Cardiac septum (tissue), 1 donor: ENCODE results near the gene SNX4. TPM values are rescaled to one million over a fixed set of nuclear protein-coding genes. Genes with fewer than 3 reads are reported as not detected.
A peak's percentile ranks its signal among the peaks of the same experiment; 100 is the strongest.
"Not testable (repeated sequence)": the region's sequence is repeated elsewhere in the genome, so short reads cannot be mapped to it uniquely, and the experiment has no call there.

ENCODE experiments used
- DNase-seq: peaks from one replicate; pipeline ENCODE4 v3.0.0-alpha.2; 2020; ENCODE audit warnings: low spot score
- intact Hi-C: fragments of 100-400 bp; cut with DNase I; formaldehyde crosslinking; loops from one replicate; pipeline ENCODE4 v1.14.0; 2022
- long read RNA-seq: library from polyadenylated mRNA; unstranded; transcript quantifications from one replicate; pipeline ENCODE4 v2.0.0, GENCODE V29; 2021
- total RNA-seq: library from RNA; stranded (reverse); fragmentation: NEBNext Ultra II Directional; extraction: Animal tissue kit (Norgen Biotek cat#: 25700); gene quantifications from one replicate; pipeline ENCODE4 v1.2.1, GENCODE V29; 2021
- donor health status: DM: no; HTN: no; CAD: no.

SNX4 gene
- 20.6 TPM for total RNA-seq
- long read RNA-seq, transcript SNX4-201 (14 exons, 2,513 nt): major isoform, 35 of 45 reads
- long read RNA-seq, partial matches to known transcripts: 2 of 45 reads
- long read RNA-seq, other reads (novel, unspliced or antisense): 8 of 45 reads

DNA sequence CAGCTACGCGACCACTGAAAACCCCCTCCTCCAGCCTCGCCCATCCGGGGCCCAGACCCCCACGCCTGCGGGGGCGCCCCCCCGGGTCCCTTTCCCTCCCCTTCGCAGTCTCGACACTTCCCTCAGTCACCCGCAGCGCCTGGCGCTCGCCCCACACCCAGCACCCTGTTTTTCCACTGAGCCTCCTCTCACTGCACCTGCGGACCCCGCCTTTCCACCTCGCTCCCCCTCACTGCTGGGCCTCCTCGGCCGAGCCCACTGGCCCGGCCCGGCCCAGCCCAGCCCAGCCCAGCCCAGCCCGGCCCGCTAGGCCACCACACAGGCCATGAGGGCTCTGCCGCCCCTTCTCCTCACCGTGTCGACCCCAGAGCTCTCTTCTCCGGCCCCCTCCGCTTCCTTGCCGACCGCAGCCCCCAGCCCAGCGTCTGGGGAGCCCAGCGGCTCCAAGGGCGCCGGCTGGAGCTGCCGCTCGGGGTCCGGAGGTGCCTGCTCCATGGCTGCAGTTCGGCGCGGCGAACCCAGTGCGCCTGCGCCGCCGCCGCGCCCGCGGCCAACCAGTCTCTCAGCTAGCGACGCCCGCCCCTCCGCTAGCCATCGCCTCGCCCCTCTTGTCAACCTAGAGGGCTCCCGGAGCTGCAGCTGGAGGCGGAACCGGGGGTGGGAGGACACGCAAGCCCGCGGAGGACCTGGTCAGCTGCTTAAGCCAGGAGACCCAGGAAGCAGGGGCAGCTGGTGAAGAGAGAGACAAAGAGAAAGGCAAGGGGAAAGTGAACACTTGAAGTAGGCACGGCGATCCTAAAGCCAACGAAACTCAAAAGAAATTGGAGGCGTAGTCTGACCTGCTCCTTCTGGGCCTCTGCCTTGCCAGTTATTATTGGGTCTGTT, at the start of gene SNX4:
SNX4 (minus strand) TSS at position 525 of the 885 bp plus-strand sequence; CDS start at position 495, 30 bp downstream.
- peak; percentile 96 for DNase-seq
- intact Hi-C loops: no loop called here

DNA sequence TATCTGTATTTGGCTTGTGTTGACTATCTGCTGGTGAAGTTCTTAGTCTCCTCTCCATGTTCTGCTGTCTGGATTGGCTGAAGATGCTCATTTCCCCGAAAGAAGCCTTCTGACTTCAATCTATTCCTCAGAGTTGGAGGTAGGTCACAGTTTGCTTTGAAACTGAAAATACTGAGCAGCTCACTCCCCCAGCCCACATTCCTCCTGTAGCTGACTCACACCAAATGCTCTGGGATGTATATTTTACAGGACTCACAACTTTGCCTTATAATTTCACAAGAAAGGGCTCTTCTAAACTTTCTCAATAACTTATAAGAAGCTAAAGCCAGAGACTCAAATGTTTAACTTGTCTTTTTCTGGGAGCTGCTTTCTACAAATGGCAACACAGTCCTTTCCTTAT, 36.3 kb upstream of the SNX4 start:
- no peak for DNase-seq
- intact Hi-C loops: no loop called here

DNA sequence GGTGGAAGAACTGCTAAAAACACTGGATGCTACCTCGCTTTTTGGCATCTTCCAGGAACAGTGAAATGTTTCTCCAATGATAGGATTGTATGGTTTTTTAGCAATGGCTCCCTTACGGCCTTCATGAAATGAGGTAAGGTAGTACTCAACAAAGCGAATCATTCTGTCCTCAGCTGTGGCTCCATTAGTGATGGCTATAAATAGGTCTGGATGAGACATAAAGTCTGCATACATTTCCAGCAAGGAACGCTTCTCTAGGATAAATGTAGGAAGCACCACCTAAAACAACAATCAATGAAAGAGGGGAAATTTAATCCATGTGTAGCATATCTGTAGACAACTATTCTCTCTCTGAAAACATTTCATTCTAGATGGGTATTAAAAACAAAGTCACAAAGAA, 32.4 kb upstream of the SNX4 start:
- intact Hi-C loops: no loop called here
- DNase-seq: no peak

DNA sequence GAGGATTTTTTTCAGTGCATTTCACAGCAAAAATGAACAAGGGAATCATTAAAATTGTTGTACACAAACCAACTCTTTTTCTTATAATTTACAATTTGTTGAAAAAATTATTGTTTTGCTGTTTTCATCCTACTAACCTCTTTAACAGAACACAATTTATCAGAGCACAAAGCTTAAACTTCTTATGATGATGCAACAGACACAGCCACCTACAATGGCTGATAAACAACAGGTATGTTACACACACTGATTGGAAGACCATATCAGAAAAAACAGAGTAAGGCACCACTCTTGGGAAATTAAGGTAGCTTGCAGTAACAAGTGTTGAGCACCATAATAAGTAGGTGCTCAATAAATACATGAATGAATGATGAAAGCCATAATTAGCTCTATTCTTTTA, 8.9 kb upstream of the SNX4 start:
- DNase-seq: no peak
- intact Hi-C loops: no loop called here

DNA sequence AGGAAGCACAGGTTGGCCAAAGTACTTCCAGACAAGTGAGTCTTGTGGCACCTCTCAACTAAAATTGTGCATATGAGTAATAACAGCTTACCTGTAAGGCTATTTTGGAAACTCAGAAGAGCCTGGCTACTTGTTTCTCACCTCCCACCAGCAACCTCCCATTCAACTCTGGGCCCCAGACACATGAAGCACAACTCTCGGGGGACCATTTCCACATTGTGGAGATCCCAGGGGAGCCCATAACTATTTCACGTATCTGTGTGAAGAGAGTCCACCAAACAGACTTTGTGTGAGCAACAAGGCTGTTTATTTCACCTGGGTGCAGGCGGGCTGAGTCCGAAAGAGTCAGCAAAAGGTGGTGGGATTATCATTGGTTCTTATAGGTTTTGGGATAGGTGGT, 5.2 kb upstream of the SNX4 start:
- DNase-seq: no peak
- intact Hi-C loops: no loop called here

DNA sequence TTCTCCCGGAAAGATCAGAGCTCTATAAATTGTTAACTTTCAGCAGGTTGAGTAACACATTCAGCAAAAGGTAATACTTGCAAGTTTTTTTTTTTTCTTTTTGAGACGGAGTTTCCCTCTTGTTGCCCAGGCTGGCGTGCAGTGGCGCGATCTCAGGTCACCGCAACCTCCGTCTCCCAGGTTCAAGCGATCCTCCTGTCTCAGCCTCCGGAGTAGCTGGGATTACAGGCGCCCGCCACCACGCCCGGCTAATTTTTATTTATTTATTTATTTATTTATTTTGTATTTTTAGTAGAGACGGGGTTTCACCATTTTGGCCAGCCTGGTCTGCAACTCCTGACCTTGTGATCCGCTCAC, 539 bp upstream of the SNX4 start:
- DNase-seq, intact Hi-C loops: not testable (repeated sequence)

DNA sequence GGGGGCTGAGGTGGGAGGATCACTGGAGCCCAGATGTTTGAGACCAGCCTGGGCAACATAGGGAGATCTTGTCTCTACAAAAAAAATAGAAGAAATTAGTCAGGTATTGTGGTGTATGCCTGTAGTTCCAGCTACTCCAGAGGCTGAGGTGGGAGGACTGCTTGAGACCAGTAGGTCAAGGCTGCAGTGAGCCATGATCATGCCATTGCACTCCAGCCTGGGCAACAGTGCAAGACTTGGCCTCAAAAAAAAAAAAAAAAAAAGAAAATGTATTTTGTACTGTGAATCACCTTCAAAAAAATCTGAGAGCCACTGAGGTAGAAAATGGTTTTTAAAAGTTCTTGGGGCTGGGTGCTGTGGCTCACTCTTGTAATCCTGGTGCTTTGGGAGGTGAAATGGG, 4.6 kb downstream of the SNX4 start:
- no peak for DNase-seq
- intact Hi-C loops: no loop called here

DNA sequence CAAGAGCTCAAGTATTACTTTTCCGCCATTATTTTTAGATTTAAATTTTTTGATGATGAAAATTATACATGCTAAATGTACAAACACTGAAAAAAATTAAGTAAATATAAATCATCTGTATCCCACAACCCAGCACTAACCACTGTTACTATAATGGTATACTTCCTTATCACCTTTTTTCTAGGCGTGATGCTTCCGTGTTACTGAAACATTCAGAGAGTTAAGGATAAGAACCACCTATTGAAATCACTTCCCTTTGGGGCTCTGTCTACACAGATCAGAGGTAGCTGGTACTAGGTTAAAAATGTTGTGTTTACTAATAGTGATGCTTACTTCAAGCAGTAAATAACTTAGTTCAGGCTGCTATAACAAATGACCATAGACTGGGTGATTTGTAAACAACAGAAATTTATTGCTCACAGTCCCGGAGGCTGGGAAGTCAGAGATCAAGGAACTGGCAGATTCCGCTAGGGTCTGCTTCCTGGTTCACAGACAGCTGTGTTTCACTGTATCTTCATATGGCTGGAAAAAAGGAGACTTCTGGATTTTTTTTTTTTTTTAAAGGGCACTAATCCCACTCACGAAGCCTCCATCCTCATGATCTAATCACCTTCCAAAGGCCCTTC, 6.4 kb downstream of the SNX4 start:
- intact Hi-C loops: no loop called here
- DNase-seq: no peak

DNA sequence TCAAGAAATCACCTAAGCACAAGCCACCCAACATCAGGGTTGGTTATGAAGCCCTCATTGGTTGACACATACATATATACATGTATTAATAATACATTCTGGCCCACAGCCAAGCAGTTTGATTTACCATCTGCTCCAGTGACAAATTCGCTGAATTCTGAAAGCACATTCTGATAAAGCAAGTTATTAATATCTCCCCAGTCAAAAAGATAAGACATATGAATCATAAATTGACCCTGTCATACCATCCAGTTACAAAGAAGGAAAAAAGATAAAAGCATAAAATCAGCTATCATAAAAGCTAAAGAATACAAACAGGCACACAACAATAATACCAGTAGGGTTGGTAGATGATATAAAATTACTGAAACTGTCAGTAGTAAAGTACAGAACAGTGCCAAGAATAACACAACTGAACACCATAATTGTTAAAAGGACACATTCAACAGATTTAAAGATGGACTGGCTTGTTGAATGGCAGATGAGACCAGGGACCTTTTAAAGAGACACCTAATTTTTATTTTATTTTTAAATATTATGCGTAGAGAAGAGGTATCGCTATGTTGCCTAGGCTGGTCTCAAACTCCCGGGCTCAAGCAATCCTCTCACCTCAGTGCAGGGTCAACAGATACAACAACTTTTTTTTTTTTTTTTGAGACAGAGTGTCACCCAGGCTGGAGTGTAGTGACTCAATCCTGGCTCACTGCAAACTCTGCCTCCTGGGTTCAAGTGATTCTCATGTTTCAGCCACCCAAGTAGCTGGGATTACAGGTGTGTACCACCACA, 7.7 kb downstream of the SNX4 start:
- no peak for DNase-seq
- intact Hi-C loops: no loop called here

DNA sequence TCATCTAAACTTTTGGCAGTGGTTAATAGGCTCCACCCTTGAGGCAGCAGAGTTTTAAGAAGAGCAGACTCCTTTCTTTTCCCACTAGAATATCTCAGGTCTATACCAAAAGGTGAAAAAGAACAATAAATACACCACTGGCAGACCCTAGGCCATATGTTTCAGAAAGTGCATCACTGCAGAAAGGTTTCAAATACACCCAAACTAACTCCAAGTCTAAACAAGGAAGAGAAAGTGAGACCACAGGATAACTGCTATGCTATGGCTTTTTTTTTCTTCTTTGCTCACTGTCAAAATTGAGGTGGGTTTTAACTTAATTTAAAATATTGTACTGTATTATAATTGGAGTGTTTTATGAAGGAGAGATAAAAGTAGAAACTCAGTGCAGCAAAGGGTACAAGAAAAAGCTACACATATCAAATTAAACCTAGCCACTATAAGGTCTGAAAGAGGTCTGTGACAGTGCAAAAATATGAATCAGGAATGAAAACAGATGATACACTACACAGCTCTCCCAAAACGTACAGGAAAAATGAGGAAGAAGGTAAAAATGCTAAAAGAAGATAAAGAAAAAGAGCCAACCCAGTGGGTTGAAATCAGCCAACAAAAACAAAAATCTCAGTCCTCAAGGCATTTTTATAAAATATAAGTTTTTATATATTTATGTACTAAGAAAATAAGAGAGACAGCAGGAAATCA, 8.4 kb downstream of the SNX4 start:
- intact Hi-C loops: no loop called here

DNA sequence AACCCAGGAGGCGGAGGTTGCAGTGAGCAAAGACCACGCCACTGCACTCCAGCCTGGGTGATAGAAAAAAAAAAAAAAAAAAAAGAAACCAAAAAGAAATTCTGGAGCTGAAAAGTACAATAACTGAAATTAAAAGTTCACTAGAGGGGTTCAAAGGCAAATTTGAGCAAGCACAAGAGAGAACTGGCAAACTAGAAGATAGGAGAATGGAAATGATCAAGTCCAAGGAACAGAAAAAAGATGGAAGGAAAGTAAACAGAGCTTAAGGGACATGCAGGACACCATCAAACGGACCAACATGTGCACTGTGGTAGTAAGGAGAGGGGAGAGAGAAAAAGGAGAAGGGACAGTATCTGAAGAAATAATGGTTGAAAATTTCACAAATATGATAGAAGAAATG, 12.9 kb downstream of the SNX4 start:
- intact Hi-C loops: no loop called here
- DNase-seq: no peak

More for the DNA sequence above, 8.4 kb downstream of the SNX4 start:
- no peak for DNase-seq

DNA sequence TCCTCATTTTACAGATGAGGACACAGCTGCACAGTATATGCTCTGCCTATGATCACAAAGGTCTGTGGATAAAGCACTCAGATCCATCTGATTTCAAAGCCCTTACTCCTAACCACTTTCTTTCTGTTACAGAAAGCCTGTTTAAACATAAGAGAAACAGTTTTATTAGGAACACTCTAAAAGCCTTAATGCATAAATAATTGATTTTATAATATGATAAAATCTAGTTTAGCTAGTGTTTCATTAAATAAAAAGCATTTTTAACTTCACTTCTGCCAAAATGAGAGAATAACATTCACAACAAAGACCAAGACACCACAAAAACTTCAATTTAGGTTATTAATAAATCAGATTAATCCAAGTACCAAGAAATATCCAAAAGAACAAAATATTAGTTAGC, 21.4 kb downstream of the SNX4 start:
- intact Hi-C loops: no loop called here
- DNase-seq: no peak

DNA sequence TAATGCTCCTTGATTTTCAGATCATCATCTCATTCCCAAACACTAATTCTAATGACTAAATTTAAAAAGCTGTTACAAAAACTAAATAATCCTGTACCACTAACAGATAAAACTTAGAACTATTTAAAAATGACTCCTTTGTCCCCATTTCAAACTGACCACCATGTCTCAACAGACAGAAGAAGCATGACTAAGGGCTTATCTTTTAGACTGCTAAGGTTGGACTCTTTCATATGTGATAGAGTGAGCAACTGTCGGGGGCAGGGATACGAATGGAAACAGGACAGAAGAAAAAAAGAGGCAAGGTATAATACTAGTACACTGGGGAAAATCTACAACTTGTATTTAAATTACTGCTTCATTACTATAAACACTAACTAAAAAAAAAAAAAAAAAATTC, 23.3 kb downstream of the SNX4 start:
- DNase-seq: no peak
- intact Hi-C loops: no loop called here

DNA sequence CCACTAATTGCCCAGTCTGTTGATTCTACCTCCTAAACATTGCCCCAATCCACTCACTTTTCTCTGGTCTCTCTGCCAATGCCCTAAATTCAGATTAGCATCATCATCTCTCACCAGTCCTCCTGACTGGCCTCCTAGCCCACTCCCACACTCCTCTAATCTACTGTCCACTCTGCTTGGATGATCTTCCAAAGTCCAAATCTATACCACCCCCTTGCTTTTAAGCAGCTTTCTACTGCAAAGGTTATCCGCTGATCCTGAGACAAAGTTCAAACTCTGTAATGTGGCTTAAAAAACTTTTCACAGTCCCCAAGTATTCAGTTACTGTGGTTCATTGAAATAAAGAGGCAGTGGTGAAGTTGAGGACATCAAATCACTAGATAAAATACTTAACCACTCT, 37.6 kb downstream of the SNX4 start:
- intact Hi-C loops: no loop called here

DNA sequence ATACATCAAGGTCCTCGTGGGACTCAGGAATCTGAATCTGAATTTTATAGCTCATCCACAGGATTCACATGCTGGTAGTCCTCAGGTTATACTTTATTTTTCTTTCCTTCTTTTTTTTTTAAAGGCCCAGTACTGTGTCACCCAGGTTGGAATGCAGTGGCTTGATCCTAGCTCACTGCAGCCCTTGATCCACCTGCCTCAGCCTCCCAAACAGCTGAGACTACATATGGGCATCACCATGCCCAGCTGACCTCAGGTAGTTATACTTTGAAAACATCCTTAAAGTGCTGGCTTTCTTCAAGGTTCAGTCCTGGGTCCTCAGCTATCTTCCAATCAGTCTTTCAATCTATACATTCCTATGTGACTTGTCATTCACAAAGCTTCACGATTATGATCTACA, 38.2 kb downstream of the SNX4 start:
- intact Hi-C loops: no loop called here
- DNase-seq: no peak

More for the DNA sequence above, 37.6 kb downstream of the SNX4 start:
- no peak for DNase-seq

DNA sequence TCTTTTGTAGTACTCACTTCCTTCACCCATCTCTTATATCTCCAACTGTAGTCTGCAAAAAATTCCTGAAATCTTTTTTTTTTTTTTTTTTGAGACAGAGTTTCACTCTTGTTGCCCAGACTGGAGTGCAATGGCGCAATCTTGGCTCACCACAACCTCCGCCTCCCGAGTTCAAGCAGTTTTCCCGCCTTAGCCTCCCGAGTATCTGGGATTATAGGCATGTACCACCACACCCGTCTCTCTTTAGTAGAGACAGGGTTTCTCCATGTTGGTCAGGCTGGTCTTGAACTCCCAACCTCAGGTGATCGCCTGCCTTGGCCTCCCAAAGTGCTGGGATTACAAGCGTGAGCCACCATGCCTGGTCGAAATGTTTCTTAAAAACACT, 38.6 kb downstream of the SNX4 start:
- DNase-seq, intact Hi-C loops: not testable (repeated sequence)

DNA sequence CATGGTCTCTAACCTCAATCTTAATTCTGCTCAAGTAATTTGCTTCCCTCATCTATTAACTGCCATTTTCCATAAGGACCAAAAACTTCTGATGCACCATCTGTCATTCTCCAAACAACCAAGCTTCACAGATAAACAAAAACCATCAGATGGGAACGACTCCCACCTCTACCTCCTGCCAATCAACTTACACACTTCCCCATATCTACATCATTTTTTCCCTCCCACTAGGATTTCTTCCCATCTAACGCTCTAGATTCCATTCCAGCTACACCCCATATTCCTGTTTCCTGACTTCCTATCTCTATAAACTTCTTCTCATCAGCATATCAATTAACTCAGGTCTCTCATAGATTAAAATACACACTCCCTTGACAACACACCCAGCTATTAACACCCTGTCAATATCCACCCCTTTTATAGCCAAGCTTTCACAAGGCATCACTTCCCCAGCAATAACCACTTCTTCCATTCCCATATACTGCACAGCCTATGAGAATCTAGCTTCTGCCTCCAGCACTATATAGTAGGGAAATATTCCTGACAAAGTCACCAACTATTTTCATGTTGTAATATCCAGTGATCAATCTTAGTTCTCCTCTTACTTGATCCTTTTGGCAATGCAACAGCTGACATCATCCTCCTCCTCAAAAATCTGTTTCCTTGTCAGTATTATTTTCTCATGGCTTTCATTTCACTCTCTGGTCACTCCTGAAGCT, 39.2 kb downstream of the SNX4 start:
- no peak for DNase-seq
- intact Hi-C loops: no loop called here

DNA sequence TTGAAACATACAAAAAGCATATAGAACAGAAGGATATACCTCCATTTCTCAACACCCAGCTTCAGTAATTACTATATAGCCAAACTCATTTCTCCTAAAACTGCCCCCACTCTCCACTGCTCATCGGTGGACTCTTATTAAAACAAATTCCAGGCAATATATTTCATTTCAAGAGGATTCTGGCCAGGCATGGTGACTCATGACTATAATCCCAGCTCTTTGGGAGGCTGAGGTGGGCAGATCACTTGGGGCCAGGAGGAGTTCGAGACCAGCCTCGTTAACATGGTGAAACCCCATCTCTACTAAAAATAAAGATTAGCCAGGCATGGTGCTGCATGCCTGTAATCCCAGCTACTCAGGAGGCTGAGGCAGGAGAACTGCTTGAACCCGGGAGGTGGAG, 40.9 kb downstream of the SNX4 start:
- no peak for DNase-seq
- intact Hi-C loops: no loop called here

DNA sequence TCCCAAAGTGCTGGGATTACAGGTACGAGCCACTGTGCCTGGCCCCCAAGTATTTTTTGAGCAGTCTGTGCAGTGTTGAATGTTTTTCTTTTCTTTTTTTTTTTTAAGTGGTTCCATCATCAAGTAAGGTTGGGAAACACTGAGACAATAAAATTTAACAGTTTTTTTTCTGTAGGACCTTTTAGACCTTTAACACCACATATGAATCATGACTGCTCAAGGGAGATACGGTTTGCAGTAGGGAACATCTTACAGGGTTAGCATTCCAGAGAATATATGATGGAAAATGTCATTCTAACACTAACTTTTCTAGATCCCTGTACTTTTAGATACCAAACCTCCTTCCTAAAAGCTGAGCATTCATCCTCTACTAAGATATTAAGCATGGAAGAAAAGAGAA, 41.7 kb downstream of the SNX4 start:
- no peak for DNase-seq
- intact Hi-C loops: no loop called here
